AG09309 (cell line): ENCODE measurements around the gene SRRM5.

Experiments used
- DNase-seq: peaks from one replicate; pipeline ENCODE4 v3.0.0-alpha.2; 2010; ENCODE audit warnings: low read depth
- H3K4me3 ChIP-seq: 2 replicates; pipeline ENCODE4 v1.5.1; 2011; ENCODE audit warnings: mild to moderate bottlenecking, low read depth, low read length, moderate library complexity; ENCODE audit not compliant: control insufficient read depth
- TF ChIP-seq, protein P1 (sequence below): IDR thresholded peaks from 2 replicates; pipeline ENCODE4 v1.5.1; 2011; ENCODE audit warnings: mild to moderate bottlenecking, low read depth, low read length, inconsistent platforms; ENCODE audit not compliant: insufficient read depth, control insufficient read depth; ENCODE audit errors: missing control alignments

Gene SRRM5

DNA sequence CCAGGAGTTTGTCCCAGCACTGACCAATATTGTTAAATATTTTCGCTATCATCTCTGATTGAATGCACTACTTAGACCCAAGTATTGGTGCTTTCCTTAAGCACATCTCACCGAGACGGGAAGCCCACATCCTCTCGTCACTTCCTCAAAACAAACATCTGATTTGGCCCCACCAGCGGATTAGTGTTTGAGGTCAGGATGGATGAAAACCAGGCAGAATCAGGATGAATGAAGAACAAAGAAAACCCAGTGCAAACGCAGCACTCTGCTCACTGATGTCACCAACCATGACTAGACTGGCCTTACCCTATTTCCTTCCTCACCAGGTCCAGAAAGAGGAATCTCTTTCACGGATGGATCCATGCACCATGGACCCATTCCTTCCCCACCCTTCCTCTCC lies 52.1 kb downstream of the SRRM5 start:
- DNase-seq: no peak
- no peak overlapping the region for H3K4me3 ChIP-seq
- TF ChIP-seq, protein P1, sequence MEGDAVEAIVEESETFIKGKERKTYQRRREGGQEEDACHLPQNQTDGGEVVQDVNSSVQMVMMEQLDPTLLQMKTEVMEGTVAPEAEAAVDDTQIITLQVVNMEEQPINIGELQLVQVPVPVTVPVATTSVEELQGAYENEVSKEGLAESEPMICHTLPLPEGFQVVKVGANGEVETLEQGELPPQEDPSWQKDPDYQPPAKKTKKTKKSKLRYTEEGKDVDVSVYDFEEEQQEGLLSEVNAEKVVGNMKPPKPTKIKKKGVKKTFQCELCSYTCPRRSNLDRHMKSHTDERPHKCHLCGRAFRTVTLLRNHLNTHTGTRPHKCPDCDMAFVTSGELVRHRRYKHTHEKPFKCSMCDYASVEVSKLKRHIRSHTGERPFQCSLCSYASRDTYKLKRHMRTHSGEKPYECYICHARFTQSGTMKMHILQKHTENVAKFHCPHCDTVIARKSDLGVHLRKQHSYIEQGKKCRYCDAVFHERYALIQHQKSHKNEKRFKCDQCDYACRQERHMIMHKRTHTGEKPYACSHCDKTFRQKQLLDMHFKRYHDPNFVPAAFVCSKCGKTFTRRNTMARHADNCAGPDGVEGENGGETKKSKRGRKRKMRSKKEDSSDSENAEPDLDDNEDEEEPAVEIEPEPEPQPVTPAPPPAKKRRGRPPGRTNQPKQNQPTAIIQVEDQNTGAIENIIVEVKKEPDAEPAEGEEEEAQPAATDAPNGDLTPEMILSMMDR: no peak
